Large intestine (tissue), 12 donors: ENCODE results near the gene PRKCSH. TPM values are rescaled to one million over a fixed set of nuclear protein-coding genes. Genes with fewer than 3 reads are reported as not detected.

ENCODE experiments used
- DNase-seq, 2 donors: peaks; one replicate each; pipeline versions ENCODE4 v3.0.0 to v3.0.0-alpha.2; 2013
- H3K27ac ChIP-seq: one replicate; pipeline ENCODE4 v1.5.1; 2013; ENCODE audit warnings: low read length
- H3K27me3 ChIP-seq: 2 replicates; pipeline ENCODE4 v1.6.1; 2013; ENCODE audit warnings: low read length; ENCODE audit not compliant: control insufficient read depth, insufficient read depth
- H3K36me3 ChIP-seq: 2 replicates; pipeline ENCODE4 v1.6.1; 2013; ENCODE audit warnings: low read length; ENCODE audit not compliant: control insufficient read depth, insufficient read depth
- H3K4me1 ChIP-seq: one replicate; pipeline ENCODE4 v1.6.1; 2013; ENCODE audit warnings: low read length; ENCODE audit not compliant: control insufficient read depth, insufficient read depth
- H3K4me3 ChIP-seq: one replicate; pipeline ENCODE4 v1.5.1; 2013; ENCODE audit warnings: low read length
- H3K9me3 ChIP-seq: one replicate; pipeline ENCODE4 v1.6.1; 2013; ENCODE audit warnings: mild to moderate bottlenecking, low read depth, low read length, moderate library complexity; ENCODE audit not compliant: control insufficient read depth
- WGBS: methylation state at CpG from one replicate; pipeline ENCODE4 v1.1.5; 2013; ENCODE audit warnings: low lambda C conversion rate; ENCODE audit not compliant: insufficient coverage; 5-methylcytosine and 5-hydroxymethylcytosine counted together
- long read RNA-seq, 11 donors: transcript quantifications; one replicate each; lab custom pipeline, GENCODE V29; 2026
- polyA plus RNA-seq: library from polyadenylated mRNA; unstranded; fragments of 120-200 nt; gene quantifications from one replicate; pipeline ENCODE4 v1.2.1, GENCODE V29; 2013

PRKCSH gene
- polyA plus RNA-seq: 380 TPM
- long read RNA-seq, donor 1, partial matches to known transcripts: 10 of 28 reads
- long read RNA-seq, donor 1, other reads (novel, unspliced or antisense): 9 of 28 reads
- long read RNA-seq, donor 2, transcript PRKCSH-209 (17 exons, 1,898 nt): major isoform, 9 of 83 reads
- long read RNA-seq, donor 2, partial matches to known transcripts: 38 of 83 reads
- long read RNA-seq, donor 2, other reads (novel, unspliced or antisense): 30 of 83 reads
- long read RNA-seq, donor 3: 0 reads
- long read RNA-seq, donor 4, partial matches to known transcripts: 0 of 3 reads
- long read RNA-seq, donor 4, other reads (novel, unspliced or antisense): 0 of 3 reads
- long read RNA-seq, donor 5, partial matches to known transcripts: 0 of 19 reads
- long read RNA-seq, donor 5, other reads (novel, unspliced or antisense): 14 of 19 reads
- long read RNA-seq, donor 6, transcript PRKCSH-214 (3 exons, 569 nt): major isoform, 6 of 39 reads
- long read RNA-seq, donor 6, partial matches to known transcripts: 10 of 39 reads
- long read RNA-seq, donor 6, other reads (novel, unspliced or antisense): 19 of 39 reads
- long read RNA-seq, donor 7, partial matches to known transcripts: 15 of 22 reads
- long read RNA-seq, donor 7, other reads (novel, unspliced or antisense): 6 of 22 reads
- long read RNA-seq, donor 8, transcript PRKCSH-214 (3 exons, 569 nt): minor isoform, 5 of 106 reads
- long read RNA-seq, donor 8, transcript PRKCSH-209 (17 exons, 1,898 nt): major isoform, 6 of 106 reads
- long read RNA-seq, donor 8, partial matches to known transcripts: 69 of 106 reads
- long read RNA-seq, donor 8, other reads (novel, unspliced or antisense): 25 of 106 reads
- long read RNA-seq, donor 9, partial matches to known transcripts: 11 of 24 reads
- long read RNA-seq, donor 9, other reads (novel, unspliced or antisense): 8 of 24 reads
- long read RNA-seq, donor 10, transcript PRKCSH-214 (3 exons, 569 nt): major isoform, 5 of 79 reads
- long read RNA-seq, donor 10, partial matches to known transcripts: 50 of 79 reads
- long read RNA-seq, donor 10, other reads (novel, unspliced or antisense): 19 of 79 reads
- long read RNA-seq, donor 11, transcript PRKCSH-214 (3 exons, 569 nt): major isoform, 6 of 46 reads
- long read RNA-seq, donor 11, partial matches to known transcripts: 16 of 46 reads
- long read RNA-seq, donor 11, other reads (novel, unspliced or antisense): 16 of 46 reads

- peak within 1 kb of the TSS; percentile 89 for H3K27ac ChIP-seq
- DNase-seq: peak; percentile 100
- H3K36me3 ChIP-seq: peaks cover 29% of the 10 kb centered on the region
- no peaks in the 10 kb centered on the region for H3K27me3 ChIP-seq
- no peaks in the 10 kb centered on the region for H3K9me3 ChIP-seq
- no CpG with 5 or more reads among the region's 53 CpGs for WGBS
- peaks cover 11% of the 10 kb centered on the region for H3K4me1 ChIP-seq
- peak within 1 kb of the TSS; percentile 89 for H3K4me3 ChIP-seq
These were observed at the start of gene PRKCSH, which contains the start of gene ODAD3 for GRCh38 chr19:11435057-11435832. PRKCSH (plus strand) TSS chr19:11435635; CDS start chr19:11436118, 483 bp downstream. ODAD3 (minus strand) TSS chr19:11435121; CDS start chr19:11435016, 105 bp downstream.

GRCh38 chr19:11387162-11388034, 48.0 kb upstream of the PRKCSH start:
- no peak for DNase-seq
- Histone ChIP-seq H3K9me3 (peaks cover 4% of the 10 kb centered on the region), H3K27ac (no peak overlapping the region), H3K36me3 (no peaks in the 10 kb centered on the region), H3K4me1 (peaks cover 19% of the 10 kb centered on the region), H3K4me3 (no peak overlapping the region), H3K27me3 (peaks cover 13% of the 10 kb centered on the region)
- WGBS: 71% methylated on average over 3 of the region's 19 CpGs

- H3K36me3 ChIP-seq: no peaks in the 10 kb centered on the region
- no peak for DNase-seq
- H3K4me3 ChIP-seq: no peak overlapping the region
- H3K9me3 ChIP-seq: no peaks in the 10 kb centered on the region
- peaks cover 2% of the 10 kb centered on the region for H3K27me3 ChIP-seq
- no peak overlapping the region for H3K27ac ChIP-seq
- H3K4me1 ChIP-seq: no peaks in the 10 kb centered on the region
- no CpG with 5 or more reads among the region's 2 CpGs for WGBS
These were observed 45.1 kb upstream of the PRKCSH start for GRCh38 chr19:11390359-11390758.

- DNase-seq: no peak
- Histone ChIP-seq H3K4me3 (no peak overlapping the region), H3K27me3 (peaks cover 2% of the 10 kb centered on the region), H3K4me1 (no peaks in the 10 kb centered on the region), H3K27ac (no peak overlapping the region), H3K9me3 (no peaks in the 10 kb centered on the region), H3K36me3 (no peaks in the 10 kb centered on the region)
- no CpG with 5 or more reads among the region's 4 CpGs for WGBS
These were observed 44.3 kb upstream of the PRKCSH start for GRCh38 chr19:11390933-11391680.

GRCh38 chr19:11397089-11397610, 38.3 kb upstream of the PRKCSH start:
- Histone ChIP-seq H3K4me1 (no peaks in the 10 kb centered on the region), H3K4me3 (no peak overlapping the region), H3K36me3 (no peaks in the 10 kb centered on the region), H3K27me3 (no peaks in the 10 kb centered on the region), H3K27ac (no peak overlapping the region), H3K9me3 (peaks cover 4% of the 10 kb centered on the region)
- WGBS: no CpG with 5 or more reads among the region's 22 CpGs
- no peak for DNase-seq

GRCh38 chr19:11399667-11400066, 35.8 kb upstream of the PRKCSH start:
- Histone ChIP-seq H3K27me3 (no peaks in the 10 kb centered on the region), H3K4me1 (no peaks in the 10 kb centered on the region), H3K9me3 (peaks cover 4% of the 10 kb centered on the region), H3K4me3 (no peak overlapping the region), H3K36me3 (no peaks in the 10 kb centered on the region), H3K27ac (no peak overlapping the region)
- no peak for DNase-seq
- WGBS: no CpG with 5 or more reads among the region's 9 CpGs

GRCh38 chr19:11400798-11401197, 34.6 kb upstream of the PRKCSH start:
- no peaks in the 10 kb centered on the region for H3K4me1 ChIP-seq
- no peak overlapping the region for H3K27ac ChIP-seq
- H3K36me3 ChIP-seq: no peaks in the 10 kb centered on the region
- no peaks in the 10 kb centered on the region for H3K27me3 ChIP-seq
- no CpG with 5 or more reads among the region's 1 CpG for WGBS
- no peak for DNase-seq
- peaks cover 4% of the 10 kb centered on the region for H3K9me3 ChIP-seq
- H3K4me3 ChIP-seq: no peak overlapping the region

GRCh38 chr19:11401808-11402543, 33.5 kb upstream of the PRKCSH start:
- H3K4me3 ChIP-seq: no peak overlapping the region
- H3K4me1 ChIP-seq: no peaks in the 10 kb centered on the region
- H3K9me3 ChIP-seq: peaks cover 4% of the 10 kb centered on the region
- no peak for DNase-seq
- peaks cover 9% of the 10 kb centered on the region for H3K27me3 ChIP-seq
- WGBS: no CpG with 5 or more reads among the region's 9 CpGs
- H3K27ac ChIP-seq: no peak overlapping the region
- no peaks in the 10 kb centered on the region for H3K36me3 ChIP-seq
